ENCODE results near the gene SH3RF3. TPM values are rescaled to one million over a fixed set of nuclear protein-coding genes. Genes with fewer than 3 reads are reported as not detected.

SH3RF3 gene
- total RNA-seq, 1 donor: 0.54 TPM

DNA sequence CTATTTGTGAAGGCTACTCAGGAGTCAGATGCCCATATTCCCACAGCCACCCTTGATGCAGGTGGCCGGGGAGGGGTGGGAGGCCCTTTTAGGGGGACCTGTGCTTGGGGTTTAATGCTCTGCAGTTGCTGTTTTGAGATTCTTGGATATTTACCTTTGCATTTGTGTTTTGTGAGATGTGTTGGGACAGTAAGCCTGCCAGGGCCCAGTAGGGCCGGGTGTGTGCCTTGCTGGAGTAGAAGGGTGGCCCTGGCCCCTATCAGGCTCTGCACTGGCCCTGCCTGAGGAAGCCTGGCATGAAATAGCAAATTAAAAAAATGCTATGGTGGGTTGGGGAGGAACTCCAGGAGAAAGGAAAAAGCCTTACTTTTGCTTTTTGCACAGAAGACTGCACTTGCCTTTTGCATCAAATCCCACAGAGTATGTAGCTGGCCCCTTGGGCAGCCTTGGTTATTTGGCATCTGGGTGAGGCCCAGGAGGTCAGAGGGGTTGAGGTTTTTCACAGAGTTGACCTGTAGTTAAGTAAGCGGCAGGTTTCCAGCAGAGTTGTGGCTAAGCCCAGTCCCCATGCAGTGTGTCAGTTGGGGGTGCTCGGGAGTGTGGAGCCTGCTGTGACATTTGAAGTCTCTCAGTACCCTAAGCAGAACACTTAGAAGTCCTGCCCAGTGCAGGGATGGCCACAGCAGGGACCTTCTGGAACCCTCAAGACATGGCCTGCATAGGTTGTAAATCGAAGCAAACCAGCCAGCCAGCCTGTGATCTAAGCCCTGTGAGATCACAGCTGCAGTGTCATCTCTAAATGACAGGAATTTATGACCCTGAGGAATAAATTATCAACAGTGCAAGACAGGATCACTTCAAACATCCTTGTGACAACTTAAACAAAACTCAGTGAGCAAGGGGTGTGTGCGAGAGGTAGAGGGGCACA lies 68.8 kb downstream of the SH3RF3 start:
- no peak for DNase-seq (ENCODE audit: low read depth in 2 of 3, low spot score in 2 of 3)

DNA sequence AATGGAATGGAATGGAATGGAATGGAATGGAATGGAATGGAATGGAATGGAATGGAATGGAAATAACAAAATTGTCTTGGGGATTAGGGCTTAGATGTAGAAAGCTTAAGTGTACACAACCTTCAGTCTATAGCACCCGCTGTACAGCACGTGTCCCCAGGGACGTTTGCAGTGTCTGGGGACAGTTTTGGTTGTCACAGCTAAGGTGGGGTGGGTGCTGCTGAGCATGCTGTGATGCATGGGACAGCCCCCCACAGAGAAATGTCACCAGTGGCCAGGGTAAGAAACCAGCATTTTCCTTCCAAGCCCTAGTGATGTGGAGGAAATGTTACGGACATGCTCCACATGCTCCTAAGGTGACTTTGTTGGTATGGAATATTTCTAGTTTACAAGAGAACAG lies 70.8 kb downstream of the SH3RF3 start:
- DNase-seq (ENCODE audit: low read depth in 2 of 3, low spot score in 2 of 3): no peak

DNA sequence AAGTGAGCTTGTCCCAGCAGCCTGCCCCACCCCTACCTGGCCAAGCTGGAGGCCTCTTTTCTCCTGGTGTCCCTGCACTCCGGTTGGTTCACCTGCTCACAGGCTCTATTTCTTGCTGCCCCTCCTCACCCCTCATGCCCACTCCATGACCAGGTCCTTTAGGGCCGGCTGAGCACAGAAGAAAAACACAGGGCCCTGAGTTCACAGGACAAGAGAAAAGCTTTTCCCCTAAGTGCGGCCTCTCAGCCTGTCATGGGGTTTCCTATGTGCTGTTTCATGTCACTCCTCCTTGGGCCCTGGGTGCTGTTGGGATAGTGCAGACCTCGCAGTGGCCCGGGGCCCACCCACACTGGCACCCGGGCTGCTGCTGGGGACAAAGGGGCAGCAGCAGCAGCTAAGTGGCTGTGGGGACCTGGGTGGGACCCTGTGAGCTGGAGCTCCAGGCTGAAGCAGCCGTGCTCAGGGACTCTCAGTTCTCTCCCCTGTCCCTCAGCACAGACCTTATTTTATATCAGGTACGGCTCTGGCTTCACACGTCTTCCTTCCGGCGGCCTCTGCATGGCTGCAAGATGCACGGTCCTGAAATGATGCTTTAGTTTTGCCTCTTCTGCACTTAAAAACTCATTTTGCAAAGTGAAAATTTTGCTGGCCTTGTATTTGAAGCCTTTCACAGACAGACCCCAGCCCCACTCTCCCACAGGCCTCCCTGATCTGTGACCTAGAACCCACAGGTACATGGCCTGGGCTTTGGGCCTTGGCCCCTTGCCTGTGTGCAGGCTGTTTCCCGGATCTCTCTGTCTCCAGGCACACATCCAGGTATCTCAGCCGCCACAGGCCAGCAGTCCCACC lies 71.8 kb downstream of the SH3RF3 start:
- no peak for DNase-seq (ENCODE audit: low read depth in 2 of 3, low spot score in 2 of 3)

DNA sequence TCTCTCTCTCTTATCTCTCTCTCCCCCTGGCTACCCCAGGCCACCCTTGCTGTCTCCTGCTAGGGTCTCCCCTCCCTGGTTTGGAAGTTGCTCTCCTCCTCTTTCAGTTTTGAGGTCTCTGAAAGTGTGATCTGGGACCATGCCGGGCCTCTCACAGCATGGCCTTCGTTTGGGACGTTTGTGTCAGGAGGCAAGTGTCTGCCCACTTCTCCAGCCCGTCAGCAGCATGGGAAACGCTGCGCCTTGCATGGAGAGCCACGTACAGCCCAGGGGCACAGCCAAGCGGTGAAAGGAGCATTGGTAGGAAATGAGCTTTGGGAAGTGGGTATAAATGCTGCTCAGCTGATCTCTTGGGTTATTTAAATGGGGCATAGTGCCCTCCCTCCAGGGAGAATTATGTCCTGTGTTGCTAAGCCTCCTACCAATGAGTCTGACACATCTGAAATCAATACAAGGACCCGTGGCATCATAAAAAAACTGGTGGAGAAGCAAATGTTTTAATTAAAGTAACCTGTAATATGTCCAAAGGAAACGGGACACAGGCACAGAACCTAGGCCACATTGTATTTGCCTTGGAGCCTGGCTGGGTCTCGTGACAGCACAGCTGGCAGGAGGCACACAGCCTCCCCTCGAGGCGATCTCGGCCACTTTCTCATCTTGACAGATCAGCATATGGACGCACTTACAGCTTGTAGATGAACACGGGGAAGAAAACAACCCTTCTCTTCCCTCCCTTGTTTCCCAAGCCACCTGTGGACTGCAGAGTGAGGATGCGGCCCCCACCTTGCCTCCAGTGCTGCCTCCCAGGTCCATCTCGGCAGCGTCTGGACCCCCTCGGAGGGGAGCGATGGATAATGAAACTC lies 72.7 kb downstream of the SH3RF3 start:
- DNase-seq (ENCODE audit: low read depth in 2 of 3, low spot score in 2 of 3): no peak

DNA sequence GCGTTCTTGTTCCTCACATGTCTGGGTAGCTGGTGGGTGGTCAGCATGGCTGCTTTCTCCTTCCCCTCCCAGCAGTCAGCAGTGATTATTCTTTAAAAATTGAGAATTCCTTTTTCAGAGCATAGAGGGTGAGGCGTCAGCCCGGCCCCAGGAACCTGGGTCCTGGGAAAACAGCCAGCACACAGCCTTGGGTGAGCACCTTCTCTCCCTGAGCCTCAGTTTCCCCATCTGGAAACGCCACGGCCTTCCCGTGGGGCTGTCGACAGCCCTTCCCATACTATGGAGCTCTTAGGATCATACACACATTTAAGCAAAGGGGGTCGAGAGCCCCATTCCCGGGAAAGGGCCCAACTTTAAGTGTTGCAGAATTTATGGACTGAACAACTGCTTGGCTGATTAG lies 73.5 kb downstream of the SH3RF3 start:
- DNase-seq (ENCODE audit: low read depth in 2 of 3, low spot score in 2 of 3): no peak

DNA sequence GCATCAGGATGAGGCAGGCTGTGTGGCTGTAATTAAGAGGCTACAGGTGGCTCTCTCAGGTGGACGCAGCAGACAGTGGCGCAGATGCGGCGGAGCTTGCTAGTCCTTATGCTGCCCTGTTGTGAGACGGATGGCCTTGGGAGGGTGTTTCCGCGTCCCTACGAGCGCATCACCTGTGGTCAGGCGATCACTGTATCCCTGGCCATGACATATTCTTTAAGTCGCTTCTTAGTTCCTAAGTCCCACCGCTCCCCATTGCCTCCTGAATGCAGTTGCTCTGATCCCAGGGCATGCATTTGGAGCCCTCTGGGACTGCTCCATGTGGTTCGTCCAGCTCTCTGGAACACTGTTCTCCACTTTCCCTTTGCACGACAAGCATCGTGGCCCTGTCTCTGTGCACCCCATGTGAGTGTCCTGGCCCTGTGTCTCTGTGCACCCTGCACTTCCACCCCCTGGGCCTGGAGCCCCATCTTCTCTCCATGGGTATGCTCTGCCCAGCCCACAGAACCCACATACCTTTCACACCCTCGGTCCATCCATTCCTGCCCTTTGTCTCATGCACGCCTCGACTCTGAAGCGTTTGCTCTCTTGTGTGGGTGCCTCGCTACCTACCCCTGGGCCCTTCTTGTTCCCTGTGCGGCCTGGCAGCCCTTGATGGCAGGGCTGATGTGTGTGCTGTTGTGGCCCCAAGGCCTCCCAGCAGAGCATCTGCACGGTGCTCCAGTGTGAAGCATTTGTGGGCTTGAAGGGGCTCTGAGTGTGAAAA lies 74.4 kb downstream of the SH3RF3 start:
- DNase-seq (ENCODE audit: low read depth in 2 of 3, low spot score in 2 of 3): no peak

DNA sequence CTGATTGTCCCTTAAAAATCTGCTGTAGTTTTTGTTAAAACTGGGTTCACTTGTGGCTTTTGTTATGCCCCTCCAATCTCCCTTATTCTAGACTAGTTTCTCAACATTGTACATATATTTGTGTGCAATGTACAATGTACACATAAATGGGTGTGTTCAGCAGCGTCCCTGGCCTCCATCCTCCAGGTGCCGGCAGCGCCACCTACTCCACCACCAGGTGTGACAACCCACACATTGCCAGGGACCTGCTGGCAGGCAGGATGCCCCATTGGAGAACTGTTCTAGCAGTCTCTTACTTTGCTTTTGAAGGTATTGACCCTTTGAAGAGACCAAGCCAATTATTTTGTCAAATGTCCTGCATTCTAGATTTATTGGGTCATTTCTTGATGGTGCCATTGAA lies 75.4 kb downstream of the SH3RF3 start:
- DNase-seq (ENCODE audit: low read depth in 2 of 3, low spot score in 2 of 3): no peak

DNA sequence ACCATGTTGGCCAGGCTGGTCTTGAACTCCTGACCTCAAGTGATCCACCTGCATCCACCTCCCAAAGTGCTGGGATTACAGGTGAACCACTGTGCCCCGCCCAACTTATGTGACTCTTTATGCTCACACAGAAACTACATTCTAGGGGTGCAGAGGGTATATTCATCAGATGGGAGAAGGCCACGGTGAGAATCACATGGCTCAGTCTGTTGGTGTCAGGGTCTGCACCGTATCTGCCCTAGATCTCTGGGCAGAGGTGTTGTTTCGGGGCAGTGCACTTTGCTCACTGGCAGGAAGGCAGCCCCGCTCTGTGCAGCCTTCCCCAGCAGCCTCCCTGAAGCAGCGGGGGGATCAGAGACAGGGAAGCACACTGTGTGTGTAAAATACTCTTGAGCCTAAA lies 76.4 kb downstream of the SH3RF3 start:
- DNase-seq (ENCODE audit: low read depth in 2 of 3, low spot score in 2 of 3): no peak

DNA sequence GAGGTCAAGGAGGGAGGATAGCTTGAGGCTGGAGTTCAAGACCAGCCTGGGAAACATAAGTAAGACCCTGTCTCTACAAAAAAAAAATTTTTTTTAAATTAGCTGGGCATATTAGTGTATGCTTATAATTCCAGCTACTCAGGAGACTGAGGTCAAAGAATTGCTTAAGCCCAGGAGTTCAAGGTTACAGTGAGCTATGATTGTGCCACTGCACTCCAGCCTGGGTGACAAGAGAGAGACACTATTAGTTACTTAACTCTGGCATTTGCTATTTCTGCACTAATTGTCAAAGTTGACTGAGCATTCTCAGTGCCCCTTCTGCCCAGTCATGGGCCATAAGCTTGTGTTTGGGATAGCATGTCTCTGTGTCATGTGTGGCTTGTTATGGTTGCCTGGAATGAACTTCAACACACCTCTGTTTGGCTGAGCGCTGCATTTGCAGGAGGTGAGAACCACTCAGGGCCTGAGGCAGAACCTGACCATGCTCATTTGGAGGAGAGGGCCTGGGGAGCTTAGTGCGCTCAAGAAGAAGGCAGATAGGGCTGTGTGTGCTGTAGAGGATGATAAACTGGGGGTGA lies 77.7 kb downstream of the SH3RF3 start:
- no peak for DNase-seq (ENCODE audit: low read depth in 2 of 3, low spot score in 2 of 3)

DNA sequence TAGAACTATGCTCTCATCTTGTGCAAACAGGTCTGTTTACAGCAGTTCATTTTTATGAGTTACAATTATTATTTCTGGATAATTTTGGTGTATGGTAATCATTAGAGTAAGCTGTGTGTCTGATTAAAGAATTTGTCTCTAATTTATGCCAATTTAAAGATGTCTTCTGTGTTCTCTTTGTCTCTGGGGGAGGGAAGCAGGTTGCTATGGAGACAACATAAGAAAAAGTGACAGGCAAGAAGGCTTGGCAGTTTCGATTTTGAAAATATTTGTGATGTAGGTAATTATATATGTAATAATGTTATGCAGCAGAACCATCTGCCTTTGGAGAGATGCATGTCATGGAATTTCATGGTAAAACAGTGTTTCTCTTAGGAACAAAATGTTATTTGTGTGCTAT lies 78.2 kb downstream of the SH3RF3 start:
- no peak for DNase-seq (ENCODE audit: low read depth in 2 of 3, low spot score in 2 of 3)

DNA sequence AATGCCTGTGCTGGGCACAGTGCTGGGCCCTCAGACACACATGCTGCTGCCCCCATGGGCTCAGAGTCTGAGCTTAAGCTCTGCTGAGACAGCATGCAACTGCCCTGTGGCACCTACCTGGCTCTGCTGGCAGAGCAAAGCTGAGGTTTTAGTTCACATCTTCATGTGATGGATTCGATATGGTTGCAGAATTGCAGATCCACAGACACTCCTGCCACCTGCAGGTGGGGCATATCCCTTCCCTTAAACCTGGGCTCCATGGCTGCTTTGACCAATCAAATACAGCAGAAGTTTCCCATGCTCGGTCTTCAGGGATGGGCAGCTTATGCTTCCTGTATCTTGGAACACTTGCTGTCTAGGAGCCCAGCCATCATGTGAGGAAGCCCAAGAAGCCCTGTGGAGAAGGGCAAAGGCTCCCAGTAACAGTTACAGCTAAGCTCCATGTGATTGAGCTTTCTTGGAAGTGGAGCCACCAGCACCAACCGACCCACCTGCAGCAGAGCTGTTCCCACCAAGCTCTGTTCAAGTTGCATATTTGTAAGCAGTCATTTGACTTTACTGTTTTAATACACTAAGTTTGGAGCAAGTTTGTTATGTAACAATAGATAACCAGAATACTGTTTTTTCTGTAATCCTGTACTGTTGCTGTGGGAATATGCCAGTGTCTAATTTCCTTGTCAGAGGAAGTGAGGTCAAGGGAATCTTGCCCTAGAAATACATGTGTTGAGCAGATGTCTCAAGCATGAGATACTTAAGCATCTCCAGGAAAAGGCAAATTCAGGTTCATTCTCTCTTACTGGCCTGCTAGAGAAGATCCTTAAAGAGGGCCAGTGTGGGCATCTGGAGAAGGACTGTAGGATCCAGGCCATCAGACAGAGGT lies 79.3 kb downstream of the SH3RF3 start:
- no peak for DNase-seq (ENCODE audit: low read depth in 2 of 3, low spot score in 2 of 3)

DNA sequence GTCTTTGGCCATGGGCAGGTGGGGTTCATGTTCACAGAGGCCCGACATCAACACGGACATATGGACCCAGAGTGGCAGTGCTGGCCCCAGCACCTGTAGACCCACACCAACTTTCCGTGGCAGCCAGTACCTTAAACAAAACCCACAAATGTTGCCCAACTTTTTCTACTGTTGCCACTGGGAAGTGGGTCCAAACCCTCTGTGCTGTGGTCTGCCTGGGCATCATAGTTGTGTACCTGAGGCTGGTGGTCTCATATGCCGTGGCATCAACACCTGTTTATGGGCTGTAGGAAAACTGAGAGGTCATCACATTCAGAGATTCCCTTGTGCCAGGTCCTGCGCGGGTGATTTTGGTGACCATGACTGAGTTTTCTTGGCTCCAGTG lies 79.9 kb downstream of the SH3RF3 start:
- no peak for DNase-seq (ENCODE audit: low read depth in 2 of 3, low spot score in 2 of 3)

DNA sequence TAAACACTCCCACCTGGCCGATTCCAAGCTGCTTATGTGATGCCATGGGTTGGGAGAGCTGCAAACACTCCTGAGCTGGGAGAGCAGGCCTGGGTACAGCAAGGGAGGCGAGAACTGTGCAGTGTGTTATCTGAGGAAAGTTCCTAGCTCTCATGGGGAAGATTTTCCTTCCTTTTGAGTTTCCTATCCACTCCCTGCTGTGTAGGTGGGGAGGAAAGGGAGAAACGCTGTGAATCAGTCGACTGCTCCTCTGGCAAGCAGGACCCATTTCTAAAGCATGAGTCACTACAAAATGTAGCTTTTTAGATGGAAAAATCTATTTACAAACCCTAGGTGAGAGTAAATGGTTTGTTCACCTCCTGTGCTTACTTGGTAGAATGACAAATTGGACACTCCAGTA lies 80.4 kb downstream of the SH3RF3 start:
- no peak for DNase-seq (ENCODE audit: low read depth in 2 of 3, low spot score in 2 of 3)

DNA sequence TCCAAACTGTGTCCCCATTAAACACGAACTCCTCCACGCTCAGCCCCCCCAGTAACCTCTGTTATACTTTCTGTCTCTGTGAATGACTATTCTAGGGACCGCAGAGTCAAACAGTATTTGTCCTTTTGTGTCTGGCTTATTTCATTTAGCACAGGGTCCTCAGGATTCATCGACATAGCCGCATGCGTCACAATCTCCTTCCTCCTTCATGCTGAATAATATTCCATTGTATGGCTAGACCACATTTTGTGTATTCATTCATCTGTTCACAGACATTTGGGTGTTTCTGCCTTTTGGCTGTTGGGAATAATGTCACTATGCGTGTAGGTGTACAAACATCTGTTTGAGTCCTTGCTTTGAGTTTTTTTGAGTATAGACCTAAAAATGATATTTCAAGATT lies 80.9 kb downstream of the SH3RF3 start:
- DNase-seq (ENCODE audit: low read depth in 2 of 3, low spot score in 2 of 3): no peak

DNA sequence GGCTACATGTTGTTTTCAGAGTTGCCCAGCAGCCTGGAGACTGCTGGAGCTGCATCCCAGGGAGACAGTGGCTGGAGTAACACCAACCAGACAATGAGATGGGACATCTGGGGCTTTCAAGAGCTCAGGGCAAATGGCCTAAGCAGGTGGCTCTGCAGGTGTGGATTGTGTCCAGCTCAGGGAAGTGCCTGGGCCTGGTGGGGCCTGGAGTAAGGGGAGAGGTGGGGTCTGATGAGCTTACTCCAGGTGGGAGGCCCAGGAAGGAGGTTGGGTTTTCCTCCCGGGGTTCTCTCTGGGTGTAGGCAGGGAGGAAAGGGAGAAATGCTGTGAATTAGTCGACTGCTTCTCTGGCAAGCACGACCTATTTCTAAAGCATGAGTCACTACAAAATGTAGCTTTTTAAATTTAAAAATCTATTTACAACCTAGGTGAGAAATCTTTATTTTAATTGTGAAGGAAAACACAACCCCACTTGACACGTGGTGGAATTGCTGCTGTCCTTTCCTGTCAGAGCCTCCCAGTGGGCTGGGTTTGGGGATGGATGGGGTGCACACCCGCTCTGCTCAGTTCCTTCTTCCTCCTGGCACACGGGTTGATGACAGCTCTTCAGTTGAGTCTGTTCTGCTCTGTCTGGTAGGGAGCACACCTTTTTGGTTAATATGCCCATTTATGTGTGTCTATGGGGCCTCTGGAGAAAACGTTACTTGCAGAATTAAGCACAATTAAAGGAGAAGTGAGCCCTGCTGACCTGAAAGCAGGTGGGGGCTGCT lies 81.6 kb downstream of the SH3RF3 start:
- DNase-seq (ENCODE audit: low read depth in 2 of 3, low spot score in 2 of 3): peak in 1 of 3 donors; percentile 26

DNA sequence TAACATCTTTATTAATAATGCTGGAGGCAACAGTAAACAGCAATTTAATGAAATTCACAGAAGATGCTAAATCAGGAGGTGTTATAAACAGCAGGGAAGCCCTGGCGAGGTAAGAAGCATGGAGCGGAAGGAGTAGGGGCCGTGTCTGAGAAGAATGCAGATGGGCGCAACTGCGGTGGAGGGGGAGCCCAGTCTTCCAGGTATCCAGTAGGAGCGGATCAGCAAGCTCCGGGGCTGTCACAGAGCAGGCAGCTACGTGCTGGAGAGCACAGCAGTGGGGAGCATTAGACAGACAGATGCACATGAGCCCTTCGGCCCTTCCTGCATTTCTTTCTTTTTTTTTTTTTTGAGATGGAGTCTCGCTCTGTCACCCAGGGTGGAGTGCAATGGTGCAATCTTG lies 82.3 kb downstream of the SH3RF3 start:
- no peak for DNase-seq (ENCODE audit: low read depth in 2 of 3, low spot score in 2 of 3)

DNA sequence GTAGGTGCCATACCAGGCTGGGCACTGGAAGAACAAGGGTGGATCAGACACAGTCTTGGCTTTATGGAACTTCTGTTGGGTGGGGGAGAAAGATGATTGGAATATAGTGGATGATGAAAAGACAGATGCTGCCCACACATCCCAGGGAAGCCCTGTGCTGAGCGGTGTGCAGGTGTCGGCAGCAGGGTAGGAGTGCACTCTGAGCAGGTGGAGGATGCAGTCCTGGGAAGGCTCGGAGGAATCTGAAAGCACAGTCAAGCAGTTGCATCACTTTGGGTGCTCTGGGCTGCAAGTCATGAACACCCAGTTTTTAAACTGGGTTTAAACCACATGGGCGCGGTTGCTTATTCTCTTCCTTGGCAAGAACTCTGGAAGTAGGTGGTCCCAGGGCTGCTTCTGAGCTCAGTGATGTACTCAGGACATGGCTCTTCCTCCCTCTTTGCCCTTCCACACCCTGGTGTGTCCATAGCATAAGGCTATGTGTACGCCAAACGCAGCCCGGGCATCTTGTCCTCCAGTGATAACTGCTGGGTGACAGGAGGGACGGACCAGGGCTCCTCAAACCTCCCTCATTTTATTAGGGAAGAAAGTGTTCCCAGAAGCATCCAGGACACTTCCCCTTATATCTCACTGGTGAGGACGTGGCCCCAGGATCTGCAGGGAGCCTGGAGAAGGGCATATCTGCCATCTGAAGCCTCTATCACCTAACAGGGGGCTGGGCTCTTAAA lies 84.0 kb downstream of the SH3RF3 start:
- DNase-seq (ENCODE audit: low read depth in 2 of 3, low spot score in 2 of 3): no peak
